RPMI8226 (cell line): ENCODE measurements around the gene CTNND2.
"Not testable (repeated sequence)": the region's sequence is repeated elsewhere in the genome, so short reads cannot be mapped to it uniquely, and the experiment has no call there.

Experiments used
- DNase-seq: peaks from one replicate; pipeline ENCODE4 v3.0.0-alpha.2; 2015

CTNND2 gene

GRCh38 chr5:11427569-11427968 is 476.7 kb downstream of the CTNND2 start:
- no peak for DNase-seq

- DNase-seq = no peak
These were observed 477.8 kb downstream of the CTNND2 start for GRCh38 chr5:11426442-11426841.

- DNase-seq = no peak
These were observed 481.9 kb downstream of the CTNND2 start for GRCh38 chr5:11422342-11422741.

DNA sequence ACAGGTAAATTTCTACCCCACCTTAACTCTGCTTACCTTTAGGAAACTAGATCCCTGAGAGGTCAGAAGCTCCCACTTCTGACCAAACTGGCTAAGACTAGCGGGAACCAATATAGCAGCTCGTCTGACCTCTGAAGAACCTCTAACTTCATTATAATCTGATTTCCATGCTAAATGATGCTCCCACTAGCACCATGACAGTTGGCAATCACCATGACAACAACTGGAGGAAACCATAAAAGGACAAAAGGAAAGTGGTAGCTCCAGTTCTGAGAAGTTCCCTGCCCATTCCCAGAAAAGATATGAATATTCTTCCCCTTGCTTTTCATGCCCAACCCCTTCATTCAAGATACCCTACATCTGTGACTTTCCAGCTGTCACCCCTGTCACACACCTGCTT is 483.3 kb downstream of the CTNND2 start:
- no peak for DNase-seq

DNA sequence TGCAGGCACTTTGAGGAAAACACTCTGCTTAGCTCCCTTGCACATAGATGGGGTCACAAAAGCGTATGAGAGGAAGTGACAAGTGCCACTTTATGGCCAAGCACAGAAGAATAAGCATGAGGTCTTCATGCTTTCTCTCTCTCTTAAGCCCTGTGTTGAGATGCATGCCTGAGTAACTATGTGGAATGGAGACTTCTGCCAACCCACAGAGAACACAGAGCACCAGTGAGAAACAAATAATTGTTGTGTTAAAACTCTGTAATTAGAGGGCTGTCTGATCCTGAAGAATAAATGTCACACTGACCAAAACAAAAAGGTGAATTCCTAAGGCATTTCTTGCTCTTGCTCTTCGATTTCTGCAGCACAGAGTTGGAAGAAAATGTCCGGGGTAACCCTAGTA is 488.5 kb downstream of the CTNND2 start:
- DNase-seq = no peak

DNA sequence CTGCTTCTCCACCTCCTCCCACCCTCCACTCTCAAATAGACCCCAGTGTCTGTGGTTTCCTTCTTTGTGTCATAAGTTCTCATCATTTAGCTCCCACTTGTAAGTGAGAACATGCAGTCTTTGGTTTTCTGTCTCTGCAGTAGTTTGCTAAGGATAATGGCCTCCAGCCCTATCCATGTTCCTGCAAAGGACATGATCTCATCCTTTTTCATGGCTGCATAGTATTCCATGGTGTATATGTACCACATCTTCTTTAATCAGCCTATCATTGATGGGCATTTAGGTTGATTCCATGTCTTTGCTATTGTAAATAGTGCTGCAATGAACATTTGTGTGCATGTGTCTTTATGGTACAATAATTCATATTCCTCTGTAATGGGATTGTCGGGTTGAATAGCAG is 489.5 kb downstream of the CTNND2 start:
- DNase-seq = not testable (repeated sequence)

DNA sequence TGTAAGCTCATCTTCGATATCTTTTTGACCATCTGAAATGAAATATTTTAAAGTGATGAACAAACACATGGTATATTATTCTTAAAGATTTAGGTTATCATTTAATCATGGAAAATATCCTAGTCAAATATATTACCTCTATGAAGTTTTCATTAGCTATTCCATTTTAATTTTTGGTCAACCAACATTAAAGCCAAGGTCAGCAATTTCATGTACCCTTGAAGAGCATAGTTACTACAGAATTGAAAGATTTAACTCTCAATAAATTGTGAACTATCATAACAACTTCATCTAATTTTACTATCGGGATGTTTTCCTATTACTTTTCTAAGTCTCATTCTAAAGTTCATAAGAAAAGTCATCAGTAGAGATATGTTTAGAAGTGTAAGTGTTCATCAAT is 492.6 kb downstream of the CTNND2 start:
- no peak for DNase-seq

DNA sequence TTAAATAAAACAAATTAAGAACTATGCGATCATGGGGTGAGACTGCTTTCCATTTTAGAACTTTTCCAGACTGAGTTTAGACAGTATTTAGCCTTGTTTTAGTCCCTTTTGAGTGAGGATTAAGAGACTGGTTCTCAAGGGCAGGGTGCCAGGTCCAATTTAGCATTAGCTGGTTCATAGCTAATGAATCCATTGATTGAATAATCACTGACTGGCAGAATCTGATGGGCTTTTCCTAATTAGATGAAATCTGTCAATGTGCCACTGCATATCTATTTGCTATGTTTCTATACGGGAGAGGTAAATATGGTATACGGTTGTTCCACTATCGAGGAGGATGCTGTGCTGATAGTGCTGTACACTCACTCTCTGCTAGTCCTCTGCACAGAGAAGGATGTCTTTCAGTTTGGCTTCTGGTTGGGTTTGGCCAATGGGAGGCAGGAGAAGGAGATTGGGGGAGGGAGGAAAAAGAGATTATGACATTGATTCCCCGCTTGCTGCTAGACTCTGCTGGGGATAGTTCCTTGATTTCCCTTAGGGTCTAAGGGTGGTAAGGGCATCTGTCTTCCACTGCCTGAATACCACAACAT is 496.6 kb downstream of the CTNND2 start:
- DNase-seq = no peak

GRCh38 chr5:11400316-11400715 is 503.9 kb downstream of the CTNND2 start:
- DNase-seq = no peak

DNA sequence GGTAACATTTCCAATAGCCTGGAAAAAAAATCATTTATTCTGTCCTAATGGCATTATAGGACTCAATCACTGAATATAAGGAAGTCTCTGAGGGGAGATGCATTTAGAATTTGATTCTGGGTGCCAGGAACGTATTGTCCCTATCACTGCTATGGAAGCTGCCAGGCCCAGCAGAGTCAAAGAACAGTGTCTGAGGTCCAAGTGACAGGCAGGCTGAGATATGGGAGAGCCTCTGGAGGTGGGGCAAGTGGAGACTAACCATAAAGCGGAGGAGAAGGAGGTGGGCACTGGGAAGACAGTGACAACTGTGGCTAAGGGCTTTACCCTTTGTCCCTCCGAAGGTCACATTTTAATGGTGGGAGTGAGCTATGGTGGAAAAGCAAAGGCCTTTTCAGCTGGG is 505.5 kb downstream of the CTNND2 start:
- no peak for DNase-seq

DNA sequence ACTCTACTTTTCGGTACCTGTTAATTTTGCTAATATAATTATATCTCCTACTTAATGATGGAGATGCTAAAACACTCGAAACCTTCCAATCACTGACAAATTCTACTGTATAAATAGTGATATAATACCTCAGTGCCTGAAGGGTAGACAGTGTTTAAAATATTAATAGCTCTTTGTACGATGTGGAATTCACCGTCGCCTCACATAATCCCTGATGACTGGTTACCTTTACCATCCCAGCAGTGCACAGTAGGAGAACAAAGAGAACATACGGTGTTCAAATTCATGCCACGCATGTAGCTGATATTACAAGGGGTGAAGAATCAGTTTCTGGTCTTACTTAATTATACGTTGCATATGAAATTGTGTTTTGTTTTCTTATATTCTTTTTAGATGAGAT is 506.7 kb downstream of the CTNND2 start:
- no peak for DNase-seq

DNA sequence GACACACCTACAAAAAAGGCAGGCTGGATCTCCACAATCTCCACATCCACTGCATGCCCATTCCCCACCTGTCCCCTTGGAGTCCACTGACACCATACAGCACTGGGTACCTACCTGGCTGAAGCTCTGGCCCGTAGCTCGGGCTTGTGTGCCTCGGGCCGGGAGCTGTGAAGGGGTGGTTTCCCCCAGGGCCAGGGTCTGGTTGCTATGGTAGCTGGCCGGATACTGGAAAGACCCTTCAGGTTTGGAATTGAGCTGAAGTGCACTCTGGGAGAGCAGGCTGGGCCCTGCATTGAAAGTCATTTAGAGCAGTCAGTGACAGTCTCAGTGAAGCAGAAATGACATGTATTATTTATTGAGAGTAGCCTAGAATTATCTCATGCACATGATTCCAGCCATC is 507.3 kb downstream of the CTNND2 start:
- DNase-seq = no peak

GRCh38 chr5:11394933-11395332 is 509.3 kb downstream of the CTNND2 start:
- DNase-seq = no peak

DNA sequence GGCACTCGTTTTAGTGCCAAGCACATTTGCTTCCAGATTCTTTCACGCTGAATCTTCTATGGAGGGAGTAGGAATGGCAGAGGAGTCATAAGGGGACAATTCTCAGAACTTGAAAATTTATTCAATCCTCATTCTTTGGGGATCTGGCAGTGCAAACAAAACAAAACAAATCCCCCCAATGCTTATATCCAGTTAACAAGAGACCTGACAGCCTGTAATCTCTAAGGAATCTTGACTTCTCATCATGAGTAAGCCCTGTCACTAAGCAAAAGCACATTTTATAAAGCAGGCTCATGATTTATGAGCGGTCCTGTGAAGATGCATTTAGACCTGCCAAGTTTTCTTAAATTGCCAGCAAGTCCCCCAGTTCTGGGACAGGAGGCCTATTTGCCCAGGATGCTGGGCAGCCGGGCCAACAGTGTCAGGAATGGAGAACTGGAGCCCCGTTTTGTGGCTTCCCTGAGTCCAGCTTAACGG is 513.9 kb downstream of the CTNND2 start:
- no peak for DNase-seq

- DNase-seq = no peak
These were observed 516.9 kb downstream of the CTNND2 start for GRCh38 chr5:11387382-11387781.

GRCh38 chr5:11386398-11386797 is 517.8 kb downstream of the CTNND2 start:
- DNase-seq = no peak

DNA sequence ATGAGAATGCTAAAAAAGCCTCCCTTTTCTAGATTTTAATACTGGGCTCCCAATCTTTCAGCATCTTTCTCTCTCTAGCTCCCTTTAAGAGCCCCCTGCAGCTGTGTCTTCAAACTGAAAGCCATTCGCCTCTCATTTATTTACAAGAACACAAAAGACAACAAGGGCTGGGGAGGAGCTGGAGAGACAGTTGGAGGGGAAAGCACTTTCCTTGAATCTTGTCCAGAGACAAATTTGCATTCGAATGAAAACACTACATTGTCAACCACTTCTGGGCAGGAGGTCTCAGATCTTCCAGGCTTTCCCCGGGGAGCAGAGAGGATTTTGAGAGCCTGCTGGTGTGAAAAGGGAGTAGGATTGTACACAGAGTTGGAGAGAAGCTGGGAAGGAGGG is 518.3 kb downstream of the CTNND2 start:
- no peak for DNase-seq

- no peak for DNase-seq
These were observed 518.9 kb downstream of the CTNND2 start for GRCh38 chr5:11385251-11385900.

- no peak for DNase-seq
These were observed 519.6 kb downstream of the CTNND2 start for GRCh38 chr5:11384441-11385250.

- no peak for DNase-seq
These were observed 520.6 kb downstream of the CTNND2 start for GRCh38 chr5:11383506-11384095.

- DNase-seq = no peak
These were observed 525.8 kb downstream of the CTNND2 start for GRCh38 chr5:11378461-11378860.

- DNase-seq = no peak
These were observed 526.4 kb downstream of the CTNND2 start for GRCh38 chr5:11377896-11378295.

GRCh38 chr5:11372191-11372590 is 532.1 kb downstream of the CTNND2 start:
- no peak for DNase-seq

GRCh38 chr5:11371021-11371420 is 533.2 kb downstream of the CTNND2 start:
- no peak for DNase-seq
